Stimulated activated CD8-positive, alpha-beta memory T cell treated with anti-CD3 and anti-CD28 coated beads, Interleukin-12 subunit alpha, Interleukin-12 subunit beta, amount 100 ng/mL, for 4 hours (primary cell): ENCODE results near the gene BCAS3.

ENCODE experiments used
- DNase-seq: peaks from one replicate; pipeline ENCODE4 v3.0.0-alpha.2; 2020; ENCODE audit warnings: low read depth

The BCAS3 gene

GRCh38 chr17:61289408-61290385 is 612.0 kb downstream of the BCAS3 start:
- no peak for DNase-seq

- DNase-seq = no peak
Observed at GRCh38 chr17:61291451-61292285, 614.0 kb downstream of the BCAS3 start.

GRCh38 chr17:61294286-61294685 is 616.6 kb downstream of the BCAS3 start:
- DNase-seq = no peak

GRCh38 chr17:61294777-61295176 is 617.1 kb downstream of the BCAS3 start:
- no peak for DNase-seq

- no peak for DNase-seq
Observed at GRCh38 chr17:61296058-61296457, 618.4 kb downstream of the BCAS3 start.

GRCh38 chr17:61299517-61300513 is 622.2 kb downstream of the BCAS3 start:
- no peak for DNase-seq

- DNase-seq = no peak
Observed at GRCh38 chr17:61302953-61303816, 625.5 kb downstream of the BCAS3 start.

GRCh38 chr17:61303817-61304096 is 626.1 kb downstream of the BCAS3 start:
- DNase-seq = no peak

GRCh38 chr17:61305024-61305423 is 627.4 kb downstream of the BCAS3 start:
- DNase-seq = no peak

GRCh38 chr17:61306003-61306402 is 628.4 kb downstream of the BCAS3 start:
- no peak for DNase-seq

GRCh38 chr17:61307905-61308886 is 630.5 kb downstream of the BCAS3 start:
- DNase-seq = no peak

GRCh38 chr17:61309362-61310256 is 632.0 kb downstream of the BCAS3 start:
- no peak for DNase-seq

GRCh38 chr17:61310590-61310989 is 632.9 kb downstream of the BCAS3 start:
- no peak for DNase-seq

GRCh38 chr17:61312406-61313295 is 635.0 kb downstream of the BCAS3 start:
- DNase-seq = no peak

- no peak for DNase-seq
Observed at GRCh38 chr17:61313461-61314326, 636.0 kb downstream of the BCAS3 start.

- no peak for DNase-seq
Observed at GRCh38 chr17:61314368-61315078, 636.9 kb downstream of the BCAS3 start.
